Choroid plexus epithelial cell (primary cell): ENCODE data around the gene TIGAR.

Experiments
- DNase-seq: peaks from one replicate; pipeline ENCODE4 v3.0.0-alpha.2; 2010; ENCODE audit warnings: low read depth
- H3K4me3 ChIP-seq: 2 replicates; pipeline ENCODE4 v1.5.1; 2011; ENCODE audit warnings: low read depth, mild to moderate bottlenecking, control low read depth, low read length, moderate library complexity
- TF ChIP-seq, protein P1 (sequence below): conservative IDR thresholded peaks from 2 replicates; pipeline ENCODE4 v1.5.1; 2011; ENCODE audit warnings: low read depth, mild to moderate bottlenecking, control low read depth, inconsistent platforms, low read length, moderate library complexity

The TIGAR gene

DNA sequence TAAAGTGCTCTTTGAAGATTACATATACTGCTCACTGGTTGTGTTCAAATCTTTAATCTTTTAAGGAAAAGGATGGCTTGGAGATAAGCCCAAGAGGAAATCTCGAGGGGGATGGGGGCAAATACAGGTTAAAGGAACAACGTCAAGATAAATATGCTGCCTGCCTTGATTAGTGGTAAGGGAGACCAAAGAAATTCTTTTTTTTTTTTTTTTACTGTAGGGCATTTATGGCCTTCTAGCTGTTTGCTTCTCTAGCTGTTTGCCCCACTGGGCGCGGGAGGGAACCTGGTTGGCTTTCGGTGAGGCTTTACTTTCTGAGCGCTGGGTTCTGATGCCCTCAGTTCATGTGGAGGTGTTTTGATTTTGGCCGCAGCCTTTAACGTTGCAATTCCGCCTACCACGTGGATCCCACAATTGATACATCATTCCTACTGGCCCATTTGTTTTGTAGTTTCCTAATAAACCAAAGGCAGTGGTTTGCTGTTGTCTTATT, 41.8 kb upstream of the TIGAR start:
- TF ChIP-seq, protein P1, sequence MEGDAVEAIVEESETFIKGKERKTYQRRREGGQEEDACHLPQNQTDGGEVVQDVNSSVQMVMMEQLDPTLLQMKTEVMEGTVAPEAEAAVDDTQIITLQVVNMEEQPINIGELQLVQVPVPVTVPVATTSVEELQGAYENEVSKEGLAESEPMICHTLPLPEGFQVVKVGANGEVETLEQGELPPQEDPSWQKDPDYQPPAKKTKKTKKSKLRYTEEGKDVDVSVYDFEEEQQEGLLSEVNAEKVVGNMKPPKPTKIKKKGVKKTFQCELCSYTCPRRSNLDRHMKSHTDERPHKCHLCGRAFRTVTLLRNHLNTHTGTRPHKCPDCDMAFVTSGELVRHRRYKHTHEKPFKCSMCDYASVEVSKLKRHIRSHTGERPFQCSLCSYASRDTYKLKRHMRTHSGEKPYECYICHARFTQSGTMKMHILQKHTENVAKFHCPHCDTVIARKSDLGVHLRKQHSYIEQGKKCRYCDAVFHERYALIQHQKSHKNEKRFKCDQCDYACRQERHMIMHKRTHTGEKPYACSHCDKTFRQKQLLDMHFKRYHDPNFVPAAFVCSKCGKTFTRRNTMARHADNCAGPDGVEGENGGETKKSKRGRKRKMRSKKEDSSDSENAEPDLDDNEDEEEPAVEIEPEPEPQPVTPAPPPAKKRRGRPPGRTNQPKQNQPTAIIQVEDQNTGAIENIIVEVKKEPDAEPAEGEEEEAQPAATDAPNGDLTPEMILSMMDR: no peak
- no peak overlapping the region for H3K4me3 ChIP-seq
- DNase-seq: no peak

DNA sequence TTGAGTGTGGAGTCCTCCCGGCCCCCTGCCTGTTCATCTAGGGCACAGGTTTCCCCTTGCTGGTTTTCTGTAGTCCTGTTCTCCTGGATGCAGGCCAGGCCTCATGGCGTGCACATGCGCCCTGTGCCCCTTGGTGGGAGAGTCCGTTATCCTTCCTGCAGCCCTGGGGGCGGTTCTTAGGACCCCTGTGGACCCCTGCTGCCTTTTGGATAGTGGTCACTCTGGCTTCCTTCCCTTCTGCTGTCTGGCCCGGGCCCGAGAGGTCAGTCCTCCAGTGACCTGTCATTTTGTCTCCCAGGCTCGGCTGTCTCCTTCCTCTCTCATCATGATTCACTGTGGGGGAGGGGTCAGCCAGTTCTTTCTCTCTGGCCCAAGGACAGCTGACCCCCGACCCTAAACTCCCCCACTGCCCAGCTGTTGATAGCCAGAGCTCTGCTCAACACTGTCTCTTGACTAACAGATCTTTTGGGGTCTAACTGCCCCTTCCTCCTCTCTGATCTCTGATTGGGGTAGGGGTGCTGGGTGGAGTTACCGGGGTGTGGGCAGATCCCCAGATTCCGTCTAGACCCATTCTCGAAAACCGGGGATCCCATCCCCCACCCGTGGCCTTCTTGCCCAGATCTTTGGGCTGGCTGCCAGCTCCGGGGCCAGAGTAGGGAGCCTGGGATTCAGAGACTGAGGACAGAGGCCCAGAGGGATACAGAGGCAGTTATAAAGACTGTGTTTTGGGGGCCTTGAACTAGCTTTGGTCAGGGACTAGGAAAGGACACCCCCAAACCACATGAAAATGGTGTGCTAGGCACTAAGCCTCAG, 40.5 kb upstream of the TIGAR start:
- TF ChIP-seq, protein P1: no peak
- H3K4me3 ChIP-seq: no peak overlapping the region

DNA sequence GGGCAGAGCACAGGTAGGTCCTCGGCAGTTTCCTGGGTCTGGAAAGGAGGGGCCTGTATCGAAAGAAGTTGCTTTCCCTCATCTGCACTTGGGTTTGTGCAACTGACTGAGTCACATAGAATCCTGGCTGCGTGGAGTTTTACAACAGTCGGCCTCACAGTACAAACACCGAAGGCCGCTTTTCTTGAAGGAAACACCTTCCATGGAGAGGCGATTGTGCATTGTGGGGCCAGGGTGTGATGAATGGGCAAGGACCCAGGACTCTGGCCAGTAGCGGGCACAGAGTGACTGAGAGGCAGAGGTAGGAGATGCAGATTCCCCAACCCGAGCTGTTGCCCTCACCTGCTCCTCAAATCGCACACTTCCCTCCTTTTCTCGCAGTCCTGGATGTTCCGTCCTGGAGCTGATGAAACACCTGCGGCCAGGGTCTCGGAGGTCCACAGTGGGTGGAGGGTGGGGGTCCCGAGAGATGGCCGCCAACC, 39.8 kb upstream of the TIGAR start:
- TF ChIP-seq, protein P1: no peak
- no peak for DNase-seq
- H3K4me3 ChIP-seq: no peak overlapping the region

More for the DNA sequence above, 40.5 kb upstream of the TIGAR start:
- no peak for DNase-seq

DNA sequence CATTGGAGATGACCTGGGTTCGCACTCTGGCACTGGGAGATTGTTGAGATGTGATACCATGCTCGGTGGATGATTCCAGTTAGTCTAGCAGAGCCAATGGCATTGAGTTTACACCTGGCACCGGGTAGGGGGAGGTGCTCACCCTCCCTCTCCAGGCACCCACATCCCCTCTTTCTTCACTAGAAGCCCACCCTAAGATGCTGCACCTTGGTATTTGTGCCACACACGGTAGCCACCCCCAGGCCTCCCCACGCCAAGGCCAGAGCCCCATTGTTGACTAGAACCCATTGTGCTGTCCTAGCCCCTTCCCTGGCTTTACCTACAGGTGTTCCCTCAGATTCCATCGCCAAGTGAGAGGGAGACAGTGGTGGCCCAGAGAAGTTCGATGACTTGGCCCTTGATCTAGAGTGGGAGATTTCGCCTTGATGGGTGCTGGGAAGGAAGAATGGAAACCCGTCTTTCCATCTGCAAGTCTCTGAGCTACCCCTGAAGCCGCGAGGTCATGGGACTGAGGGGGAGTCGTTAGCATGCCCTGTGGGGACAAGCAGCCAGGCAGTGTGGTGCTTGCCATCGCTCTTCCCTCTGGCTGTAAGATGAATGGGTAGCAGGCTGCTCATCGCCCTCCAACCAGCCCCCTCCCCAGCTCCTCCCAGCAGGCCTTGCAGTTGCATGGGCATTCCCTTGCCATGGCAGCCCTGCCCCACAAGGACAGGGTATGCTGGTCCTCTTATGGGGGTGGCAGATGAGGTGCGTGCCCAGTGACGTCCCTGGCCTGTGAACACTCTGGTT, 38.7 kb upstream of the TIGAR start:
- no peak for DNase-seq
- TF ChIP-seq, protein P1: no peak
- no peak overlapping the region for H3K4me3 ChIP-seq

DNA sequence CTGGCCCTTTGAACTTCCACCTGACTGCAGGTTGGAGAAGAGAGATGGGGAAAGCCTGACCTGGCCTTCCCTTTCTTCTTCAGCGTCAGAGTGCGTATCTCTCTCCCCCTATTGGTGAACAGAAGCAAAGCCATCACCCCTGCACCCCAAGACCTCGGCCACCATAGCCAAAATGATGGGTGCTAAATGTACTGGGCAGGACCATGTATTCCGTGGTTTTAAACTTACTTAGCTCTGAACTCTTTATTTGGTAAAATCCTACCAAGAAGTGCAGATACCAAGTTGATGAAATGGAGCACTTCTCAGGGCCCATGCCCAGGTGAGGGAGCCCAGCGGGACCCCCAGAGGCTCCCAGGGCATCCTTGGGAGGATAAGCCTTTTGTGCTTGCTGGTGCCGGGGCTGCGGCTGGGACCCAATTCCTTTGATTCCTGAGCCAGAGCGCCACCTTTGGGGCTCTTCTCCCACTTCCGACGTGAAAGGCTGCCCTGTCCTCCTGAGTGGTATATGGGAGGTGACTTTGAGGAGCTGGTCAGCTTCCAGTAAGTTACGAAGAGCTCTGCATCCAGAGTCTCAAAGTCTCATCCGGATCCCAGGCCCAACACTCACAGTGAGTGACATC, 38.0 kb upstream of the TIGAR start:
- no peak for DNase-seq
- TF ChIP-seq, protein P1: no peak
- H3K4me3 ChIP-seq: no peak overlapping the region

DNA sequence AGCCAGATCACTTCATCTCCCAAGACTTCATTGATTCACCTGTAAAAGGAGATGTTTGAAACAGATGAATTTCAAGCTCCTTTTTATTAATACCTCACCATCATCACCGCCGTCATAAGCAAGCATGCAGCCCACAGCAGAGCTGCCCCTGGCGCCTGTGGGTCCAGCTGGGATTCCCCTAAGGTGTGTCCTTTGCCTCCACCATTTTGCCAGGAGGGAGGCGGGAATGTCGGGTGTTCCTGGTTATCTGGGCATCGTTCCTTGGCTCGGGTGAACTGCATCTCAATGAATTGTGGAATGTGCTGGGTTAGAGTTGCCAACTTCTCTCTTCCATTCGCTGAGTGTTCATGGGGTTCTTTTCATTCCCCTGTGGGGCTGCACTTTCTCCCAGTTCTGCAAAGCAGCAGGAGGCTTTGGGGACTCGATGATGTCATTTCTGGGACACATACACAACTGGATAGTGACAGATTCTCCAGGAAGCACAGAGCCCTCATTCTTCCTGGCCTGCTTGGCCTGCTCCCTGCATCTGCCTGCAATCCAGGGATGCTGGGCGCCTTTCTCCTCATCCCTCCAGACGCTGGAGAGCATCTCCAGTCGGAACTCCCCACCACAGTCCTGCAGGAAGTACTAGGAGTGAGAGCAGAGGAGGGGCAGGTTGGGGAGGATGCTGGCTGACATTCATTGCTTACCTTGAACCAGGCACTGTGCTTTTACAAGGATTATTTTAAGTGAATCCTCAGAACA, 37.3 kb upstream of the TIGAR start:
- no peak overlapping the region for H3K4me3 ChIP-seq
- TF ChIP-seq, protein P1: no peak
- DNase-seq: no peak
